Stimulated activated CD4-positive, alpha-beta T cell treated with anti-CD3 and anti-CD28 coated beads, Interleukin-1b, Interleukin-23, amount 100 ng/mL, for 4 hours (primary cell): ENCODE results near the gene FOLR3.
"Not testable (repeated sequence)": the region's sequence is repeated elsewhere in the genome, so short reads cannot be mapped to it uniquely, and the experiment has no call there.

Source experiments
- DNase-seq, 2 donors: peaks; one replicate each; pipeline ENCODE4 v3.0.0-alpha.2; 2020; ENCODE audit warnings: low read depth in 2 of 2

Gene FOLR3

DNA sequence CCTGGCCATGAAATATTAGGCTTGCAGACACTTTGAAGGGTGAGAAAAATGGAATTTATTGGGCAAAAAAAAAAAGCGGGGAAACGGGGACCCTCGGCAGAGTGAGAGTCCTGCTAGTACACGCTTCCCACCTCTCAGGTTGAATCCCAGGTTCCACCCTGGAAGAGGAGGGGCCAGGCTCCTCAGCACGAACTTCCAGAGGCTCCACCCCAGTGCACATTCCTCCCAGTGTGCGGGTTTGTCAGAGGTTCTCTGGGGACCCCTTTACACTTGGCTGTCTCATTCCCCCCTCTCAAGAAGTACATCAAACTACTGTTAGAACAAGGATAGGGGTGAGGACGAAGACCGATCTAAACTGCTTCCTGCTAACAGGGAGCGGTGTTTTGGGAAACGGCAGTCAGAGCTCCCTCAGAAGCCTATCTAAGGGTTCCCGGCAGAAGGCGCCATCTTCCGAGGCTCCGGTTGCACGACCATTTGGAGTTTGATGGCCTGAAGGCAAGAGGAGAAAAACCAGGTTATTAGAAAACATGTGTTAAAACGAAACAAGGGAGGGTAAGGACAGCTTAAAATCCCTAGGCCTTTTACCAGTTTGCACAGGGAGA, 27.5 kb downstream of the FOLR3 start:
- DNase-seq: no peak

- DNase-seq: not testable (repeated sequence)
Measured at GRCh38 chr11:72164187-72164586, 28.7 kb downstream of the FOLR3 start.

DNA sequence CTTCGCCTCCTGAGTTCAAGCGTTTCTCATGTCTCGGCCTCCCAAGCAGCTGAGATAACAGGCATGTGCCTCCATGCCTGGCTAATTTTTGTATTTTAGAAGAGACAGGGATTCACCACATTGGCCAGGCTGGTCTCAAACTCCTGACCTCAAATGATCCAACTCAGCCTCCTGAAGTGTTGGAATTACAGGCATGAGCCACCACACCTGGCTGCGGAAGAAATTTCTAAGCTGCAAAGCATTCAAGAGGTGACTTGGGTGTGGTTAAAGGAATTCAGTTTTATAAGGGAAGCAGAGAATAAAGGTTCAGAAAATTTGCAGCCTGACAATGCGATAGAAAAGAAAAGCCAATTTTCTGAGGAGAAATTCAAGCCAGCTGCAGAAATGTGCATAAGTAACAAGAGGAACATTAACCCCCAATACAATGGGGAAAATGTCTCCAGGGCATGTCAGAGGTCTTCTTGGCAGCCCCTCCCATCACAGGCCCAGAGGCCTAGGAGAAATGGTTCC, 33.6 kb downstream of the FOLR3 start:
- DNase-seq: not testable (repeated sequence)

GRCh38 chr11:72169754-72170153, 34.2 kb downstream of the FOLR3 start:
- DNase-seq: not testable (repeated sequence)

- not testable (repeated sequence) for DNase-seq
Measured at GRCh38 chr11:72172043-72172442, 36.5 kb downstream of the FOLR3 start.

DNA sequence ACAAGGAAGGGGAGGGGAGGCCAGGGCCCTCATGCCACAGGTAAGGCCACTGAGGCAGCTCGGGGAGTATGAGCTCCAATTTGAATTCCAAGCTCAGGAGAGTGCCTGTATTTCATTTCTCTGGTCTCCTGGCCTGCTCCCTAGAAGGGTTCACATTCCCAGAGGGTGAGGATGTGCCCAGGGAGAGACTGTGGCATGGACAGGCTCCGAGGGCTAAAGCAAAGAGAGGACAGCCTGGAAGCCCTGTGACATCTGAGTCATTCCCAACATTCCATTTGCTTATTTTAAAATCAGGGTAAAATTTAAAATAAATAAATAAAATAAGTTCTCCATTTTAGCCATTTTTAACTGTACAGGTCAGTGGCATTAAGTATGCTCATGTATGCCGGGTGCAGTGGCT, 37.8 kb downstream of the FOLR3 start:
- DNase-seq: no peak

GRCh38 chr11:72174302-72175070, 39.0 kb downstream of the FOLR3 start:
- DNase-seq: no peak

DNA sequence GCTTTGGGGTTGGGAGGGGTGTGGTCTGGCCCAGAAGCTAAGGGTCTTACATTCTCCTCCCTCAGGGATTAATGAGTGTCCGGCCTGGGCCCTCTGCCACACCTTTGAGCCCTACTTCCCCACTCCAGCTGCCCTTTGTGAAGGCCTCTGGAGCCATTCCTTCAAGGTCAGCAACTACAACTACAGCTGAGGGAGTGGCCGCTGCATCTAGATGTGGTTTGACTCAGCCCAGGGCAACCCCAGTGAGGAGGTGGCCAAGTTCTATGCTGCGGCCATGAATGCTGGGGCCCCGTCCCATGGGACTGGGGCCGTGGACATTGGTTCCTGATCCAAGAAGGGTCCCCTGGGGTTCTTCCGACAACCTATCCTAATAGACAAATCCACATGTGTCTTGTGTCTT, 42.1 kb downstream of the FOLR3 start:
- no peak for DNase-seq

DNA sequence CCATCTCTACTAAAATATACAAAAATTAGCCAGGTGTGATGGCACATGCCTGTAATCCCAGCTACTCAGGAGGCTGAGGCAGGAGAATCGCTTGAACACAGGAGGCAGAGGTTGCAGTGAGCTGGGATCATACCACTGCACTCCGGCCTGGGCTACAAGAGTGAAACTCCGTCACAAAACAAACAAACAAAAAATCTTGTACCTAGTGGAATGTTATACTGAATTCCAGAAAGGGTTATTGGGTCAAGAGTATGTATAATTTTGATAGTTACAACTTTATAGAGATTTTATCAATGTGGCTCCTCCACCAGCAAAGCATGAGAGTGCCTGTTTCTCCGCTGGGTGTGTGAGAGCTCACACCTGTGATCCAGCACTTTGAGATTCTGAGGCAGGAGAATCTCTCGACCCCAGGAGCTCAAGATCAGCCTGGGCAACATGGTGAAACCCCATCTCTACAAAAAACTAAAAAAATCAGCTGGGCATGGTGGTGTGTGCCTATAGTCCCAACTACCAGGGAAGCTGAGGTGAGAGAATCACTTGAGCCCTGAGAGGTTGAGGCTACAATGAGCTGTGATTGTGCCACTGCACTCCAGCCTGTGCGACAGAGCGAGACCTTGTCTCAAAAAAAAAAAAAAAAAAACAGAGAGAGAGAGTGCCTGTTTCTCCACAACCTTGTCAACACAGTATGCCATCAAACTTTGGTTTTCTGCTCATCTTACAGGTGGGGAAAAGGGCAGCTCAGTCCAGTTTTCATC, 43.7 kb downstream of the FOLR3 start:
- DNase-seq: no peak

- no peak for DNase-seq
Measured at GRCh38 chr11:72179804-72180396, 44.4 kb downstream of the FOLR3 start.

GRCh38 chr11:72180892-72181552, 45.5 kb downstream of the FOLR3 start:
- not testable (repeated sequence) for DNase-seq

GRCh38 chr11:72181553-72181958, 46.0 kb downstream of the FOLR3 start:
- DNase-seq: not testable (repeated sequence)

DNA sequence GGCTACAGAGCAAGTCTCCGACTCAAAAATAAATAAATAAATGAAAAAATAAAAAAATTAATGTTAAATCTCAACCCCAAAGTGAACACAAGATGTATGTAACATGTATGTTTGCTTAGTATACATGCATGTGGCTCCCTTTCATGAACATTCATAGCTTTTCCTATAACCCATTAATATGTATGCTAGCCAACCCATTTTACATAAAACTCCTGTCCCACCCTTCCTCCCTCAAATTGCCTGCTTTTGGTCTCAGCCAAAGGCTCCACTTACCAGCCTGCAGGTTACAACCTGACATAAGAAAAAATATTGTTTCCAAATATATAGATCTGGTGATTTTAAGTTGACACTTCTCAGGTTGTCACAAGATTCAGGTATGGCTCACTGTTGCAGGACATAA, 52.7 kb downstream of the FOLR3 start:
- no peak for DNase-seq
